GM12892 (cell line): ENCODE data around the gene PEMT.

Experiments
- DNase-seq: peaks from one replicate; pipeline ENCODE4 v3.0.0; 2011; ENCODE audit not compliant: insufficient read length
- FAIRE-seq: peaks from 2 replicates; lab custom pipeline; 2011; peaks lifted over from hg19 to GRCh38; lab: Jason Lieb, UNC
- POLR2A ChIP-seq: IDR thresholded peaks from 2 replicates; pipeline ENCODE4 v1.6.1; 2011; ENCODE audit warnings: low read depth, low read length, control low read depth
- POLR2AphosphoS5 ChIP-seq: IDR thresholded peaks from 2 replicates; pipeline ENCODE4 v1.6.1; 2011; ENCODE audit warnings: low read depth, low read length, control low read depth
- TAF1 ChIP-seq: IDR thresholded peaks from 2 replicates; pipeline ENCODE4 v1.6.1; 2011; ENCODE audit warnings: low read depth, mild to moderate bottlenecking, control low read depth, low read length, borderline replicate concordance

Gene PEMT

GRCh38 chr17:17545031-17545820 is 46.3 kb downstream of the PEMT start:
- FAIRE-seq (no peak), DNase-seq (no peak)
- no peak for TF ChIP-seq TAF1

GRCh38 chr17:17542906-17543635 is 48.4 kb downstream of the PEMT start:
- FAIRE-seq (no peak), DNase-seq (no peak)
- TF ChIP-seq POLR2AphosphoS5, result no peak
- no peak for TF ChIP-seq TAF1
- TF ChIP-seq POLR2A, result no peak

GRCh38 chr17:17541640-17542001 is 49.9 kb downstream of the PEMT start:
- DNase-seq (no peak), FAIRE-seq (no peak)
- TF ChIP-seq POLR2AphosphoS5 (no peak), TAF1 (no peak), POLR2A (no peak)

DNA sequence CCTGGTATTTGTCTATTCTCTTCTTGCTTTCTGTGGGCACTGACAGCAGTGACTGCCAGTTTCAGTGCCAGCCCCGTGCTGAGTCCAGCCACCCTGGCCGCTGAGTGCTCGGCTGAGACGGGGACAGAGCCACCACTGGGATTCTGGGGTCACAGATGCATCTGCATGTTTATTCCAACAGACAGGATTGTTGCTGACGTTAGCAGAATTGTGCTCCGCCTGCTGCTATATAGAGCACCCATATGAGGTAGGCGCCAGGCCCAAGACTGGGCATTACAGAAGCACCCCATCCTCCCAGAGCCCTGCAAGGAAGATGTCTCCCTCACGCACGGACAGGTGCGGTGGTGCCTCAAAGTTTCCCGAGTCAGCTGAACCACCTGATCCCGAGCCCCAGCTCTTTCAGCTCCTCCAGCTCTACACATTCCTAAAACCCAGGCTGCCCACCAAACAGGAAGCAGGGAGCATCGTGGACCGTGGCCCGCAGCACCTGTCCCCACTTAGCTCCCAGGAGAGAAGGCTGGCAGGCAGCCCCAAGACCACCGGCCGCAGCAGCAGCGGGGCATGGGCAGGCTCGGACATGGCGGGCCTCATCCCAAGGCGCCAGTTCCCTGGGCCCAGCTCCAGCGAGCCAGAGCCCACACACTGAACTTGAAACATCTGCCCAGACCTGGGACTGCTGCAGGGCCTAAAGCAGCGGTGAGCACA is 50.4 kb downstream of the PEMT start:
- TF ChIP-seq POLR2AphosphoS5 (no peak), TAF1 (no peak), POLR2A (no peak)
- FAIRE-seq (no peak), DNase-seq (no peak)

DNA sequence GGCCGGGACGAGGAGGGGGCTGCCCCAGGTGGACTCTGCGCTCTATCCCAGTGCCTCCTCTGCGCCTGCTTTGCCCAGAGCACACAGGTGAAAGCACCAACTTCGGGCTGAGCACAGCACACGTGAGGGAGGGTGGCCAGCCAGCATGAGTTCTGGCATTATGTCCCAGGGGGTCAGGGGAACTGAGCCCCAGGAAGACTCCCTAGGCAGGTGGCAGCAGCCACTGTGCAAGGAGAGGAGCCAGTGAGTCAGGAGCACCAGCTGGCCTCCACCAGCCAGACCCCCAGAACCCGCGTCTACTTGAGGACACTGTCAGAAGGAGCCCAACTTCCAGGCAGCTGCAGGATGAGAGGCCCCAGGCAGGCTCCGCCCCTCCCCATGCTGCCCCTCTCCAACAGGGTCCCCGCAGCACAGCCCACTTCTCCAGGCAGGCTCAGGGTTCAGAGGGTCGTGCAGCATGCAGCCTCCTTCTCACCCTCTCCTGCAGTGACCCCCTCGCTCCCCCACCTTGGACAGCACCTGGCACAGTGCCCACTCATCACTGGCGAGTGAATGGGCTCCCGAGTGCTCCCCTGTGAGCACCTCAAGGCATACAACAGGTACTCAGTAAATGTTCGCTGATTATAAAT is 51.1 kb downstream of the PEMT start:
- TF ChIP-seq POLR2AphosphoS5 (no peak), TAF1 (no peak), POLR2A (no peak)
- DNase-seq (no peak), FAIRE-seq (no peak)

DNA sequence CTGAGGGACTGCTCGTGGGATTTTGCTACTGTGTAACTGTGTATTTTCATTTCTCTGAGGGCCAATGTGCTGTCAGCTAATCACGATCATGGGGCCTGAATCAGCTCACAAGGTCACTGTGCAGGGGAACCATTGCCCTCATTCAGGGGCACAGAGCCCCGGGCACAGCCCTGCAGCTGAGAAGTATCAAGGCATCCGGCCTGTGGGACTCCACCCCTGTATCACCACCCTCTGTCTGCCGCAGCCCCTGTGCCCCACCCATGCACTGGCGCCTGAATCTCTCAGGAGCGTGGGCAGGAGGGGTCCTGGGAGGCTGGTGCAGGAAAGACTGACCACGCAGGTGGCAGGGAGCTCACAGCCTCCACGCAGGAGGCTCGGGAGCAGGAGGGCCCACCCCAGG is 51.9 kb downstream of the PEMT start:
- TF ChIP-seq TAF1 (no peak), POLR2A (no peak), POLR2AphosphoS5 (no peak)
- FAIRE-seq, result no peak
- no peak for DNase-seq

DNA sequence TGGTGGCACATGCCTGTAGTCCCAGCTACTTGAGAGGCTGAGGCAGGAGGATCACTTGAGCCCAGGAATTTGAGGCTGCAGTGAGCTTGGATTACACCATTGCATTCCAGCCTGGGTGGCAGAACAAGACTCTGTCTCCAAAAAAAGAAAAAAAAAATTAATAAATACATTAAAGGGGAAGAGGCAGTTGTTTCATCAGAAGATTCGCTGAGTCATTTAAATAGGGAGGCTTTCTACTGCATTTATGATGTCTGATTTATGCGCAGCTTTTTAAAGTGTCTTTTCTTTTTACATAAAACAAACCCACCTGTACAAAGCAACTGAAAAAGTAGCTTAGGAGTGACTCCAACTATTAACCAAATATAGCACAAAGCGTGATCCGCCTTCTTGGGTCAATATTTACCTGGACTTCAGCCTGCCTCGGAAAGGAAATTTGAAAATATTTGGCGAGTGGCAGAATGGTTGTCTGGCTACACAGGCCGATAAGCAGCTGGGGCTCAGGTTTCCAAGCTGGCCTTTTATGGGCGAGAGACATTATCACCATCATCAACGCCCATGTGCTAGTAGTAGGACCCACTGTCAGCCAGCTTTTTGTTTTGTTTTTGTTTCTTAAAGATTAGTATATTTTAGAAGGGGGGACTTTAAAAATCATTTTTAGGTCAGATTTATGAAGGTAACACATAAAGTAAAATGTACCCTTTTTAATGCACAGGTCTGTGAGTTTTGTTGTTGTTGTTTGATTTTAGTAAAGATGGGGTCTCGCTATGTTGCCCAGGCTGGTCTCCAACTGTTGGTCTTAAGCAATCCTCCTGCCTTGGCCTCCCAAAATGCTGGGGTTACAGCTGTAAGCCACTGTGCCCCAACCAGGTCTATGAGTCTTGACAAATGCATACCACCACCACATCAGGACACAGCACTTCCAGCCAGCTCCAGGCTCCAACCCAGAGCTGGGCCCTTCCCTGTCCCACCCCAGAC is 52.8 kb downstream of the PEMT start:
- TF ChIP-seq TAF1 (no peak), POLR2A (no peak), POLR2AphosphoS5 (no peak)
- DNase-seq, result no peak
- FAIRE-seq, result no peak

DNA sequence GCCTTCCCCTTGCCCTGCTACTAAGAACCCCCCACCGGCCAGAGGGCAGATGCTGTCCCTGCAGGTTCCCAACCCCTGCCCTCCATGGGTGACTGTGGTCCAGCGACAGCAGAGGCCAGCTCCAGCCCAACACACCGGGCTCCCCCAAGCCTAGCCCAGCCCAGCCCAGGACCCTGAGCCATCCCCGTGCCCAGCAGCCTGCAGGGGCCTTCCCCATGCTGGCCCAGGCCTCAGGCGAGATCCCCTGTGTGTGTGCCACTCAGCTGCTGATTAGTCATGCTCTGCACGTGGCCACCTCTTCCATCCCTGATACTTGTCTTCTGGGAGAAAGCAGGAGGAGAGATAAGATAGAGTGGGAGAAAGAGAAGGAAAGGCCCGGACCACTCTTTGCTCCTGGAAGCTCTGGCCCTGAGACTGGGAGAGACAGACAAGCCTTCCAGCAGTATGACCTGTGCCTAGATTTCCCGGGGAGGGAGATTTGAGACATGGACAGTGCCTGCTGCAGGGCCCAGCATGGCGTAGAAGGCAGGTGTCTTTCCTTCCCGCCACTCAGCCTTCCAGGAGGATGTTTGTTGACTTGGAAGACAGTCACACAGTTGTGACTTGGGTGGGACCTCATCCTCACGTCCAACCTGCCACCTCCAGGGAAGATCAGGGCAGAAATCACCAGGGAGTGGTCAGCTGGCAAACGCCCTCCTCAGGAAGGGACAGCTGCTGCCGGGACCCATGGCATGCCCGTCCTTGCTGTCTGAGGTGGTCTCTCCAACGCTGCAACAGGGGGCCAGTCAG is 54.0 kb downstream of the PEMT start:
- TF ChIP-seq POLR2A (no peak), POLR2AphosphoS5 (no peak), TAF1 (no peak)
- FAIRE-seq, result no peak
- no peak for DNase-seq

GRCh38 chr17:17536702-17537101 is 54.8 kb downstream of the PEMT start:
- no peak for FAIRE-seq
- no peak for TF ChIP-seq TAF1
- TF ChIP-seq POLR2AphosphoS5, result no peak
- no peak for TF ChIP-seq POLR2A
- no peak for DNase-seq

- FAIRE-seq (no peak), DNase-seq (no peak)
- TF ChIP-seq TAF1 (no peak), POLR2AphosphoS5 (no peak), POLR2A (no peak)
These were observed 55.6 kb downstream of the PEMT start for GRCh38 chr17:17535957-17536356.
